NCI-H82 treated with DMSO at 0.1 percent for 48 hours (cell line): Measurements from ENCODE around the gene CCDC68.

Experiments
- DNase-seq: peaks from one replicate; lab custom pipeline; 2025; ENCODE audit not compliant: unreplicated experiment; lab: John Stamatoyannopoulos, UW

Gene CCDC68

DNA sequence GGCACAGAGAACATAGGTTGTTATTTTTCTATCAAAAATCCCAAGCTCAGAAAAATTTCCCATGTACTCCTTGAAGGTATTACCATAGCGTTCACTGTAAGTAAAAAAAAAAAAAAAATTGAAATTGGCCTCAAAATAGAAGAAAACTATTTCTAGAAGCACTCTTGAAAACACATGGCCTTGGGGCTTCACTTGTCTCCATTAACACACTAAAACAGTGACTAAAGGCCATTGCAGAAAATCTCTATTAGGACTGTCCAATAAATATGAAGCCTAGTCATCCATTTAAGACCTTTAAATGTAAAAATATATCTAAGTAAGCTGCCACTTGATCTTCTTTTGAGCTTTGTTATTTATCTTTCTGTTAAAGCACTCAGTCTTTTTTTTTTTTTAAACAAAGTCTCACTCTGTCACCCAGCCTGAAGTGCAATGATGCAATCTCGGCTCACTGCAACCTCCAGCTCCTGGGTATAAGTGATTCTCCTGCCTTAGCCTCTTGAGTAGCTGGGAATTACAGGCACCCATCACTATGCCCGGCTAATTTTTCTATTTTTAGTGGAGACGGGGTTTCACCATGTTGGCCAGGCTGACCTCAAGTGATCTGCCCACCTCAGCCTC is 35.8 kb downstream of the CCDC68 start:
- no peak for DNase-seq

DNA sequence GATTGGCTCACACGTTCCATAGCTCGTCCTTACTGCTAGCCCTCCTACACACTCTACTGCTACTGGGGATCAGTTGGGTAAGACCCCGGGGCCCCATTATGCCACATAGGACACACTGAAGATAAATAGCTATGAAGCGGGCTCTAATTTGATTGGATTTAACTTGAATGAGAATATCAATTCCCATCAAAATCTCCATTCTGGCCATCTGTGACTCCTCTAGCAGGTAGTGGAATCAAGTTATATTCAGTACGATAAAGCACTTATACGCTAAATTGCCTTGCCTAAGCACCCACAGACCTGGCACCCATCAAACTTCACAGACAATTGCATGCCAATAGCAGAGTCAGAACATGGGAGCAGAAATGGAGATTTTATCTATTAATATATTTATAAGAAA is 39.8 kb downstream of the CCDC68 start:
- DNase-seq, result no peak

DNA sequence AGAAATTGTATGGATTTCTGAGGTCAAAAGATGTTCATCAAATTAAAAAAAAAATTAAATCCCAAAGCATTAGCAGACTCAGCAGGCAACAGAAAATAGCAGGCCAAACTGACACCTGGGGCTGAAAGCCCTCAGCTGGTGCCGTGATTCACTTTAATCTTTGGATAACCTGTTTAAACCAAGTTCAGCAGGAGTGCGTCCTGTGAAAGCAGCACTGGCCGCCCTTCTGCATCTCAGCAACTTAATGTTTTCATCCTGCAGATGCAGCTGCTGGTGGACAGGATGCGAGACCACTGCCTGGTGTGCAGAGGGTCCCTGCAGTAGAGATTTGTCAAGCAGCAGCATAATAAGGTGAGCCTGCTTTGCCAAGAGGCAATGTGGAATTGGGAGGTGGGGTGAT is 41.2 kb downstream of the CCDC68 start:
- no peak for DNase-seq

DNA sequence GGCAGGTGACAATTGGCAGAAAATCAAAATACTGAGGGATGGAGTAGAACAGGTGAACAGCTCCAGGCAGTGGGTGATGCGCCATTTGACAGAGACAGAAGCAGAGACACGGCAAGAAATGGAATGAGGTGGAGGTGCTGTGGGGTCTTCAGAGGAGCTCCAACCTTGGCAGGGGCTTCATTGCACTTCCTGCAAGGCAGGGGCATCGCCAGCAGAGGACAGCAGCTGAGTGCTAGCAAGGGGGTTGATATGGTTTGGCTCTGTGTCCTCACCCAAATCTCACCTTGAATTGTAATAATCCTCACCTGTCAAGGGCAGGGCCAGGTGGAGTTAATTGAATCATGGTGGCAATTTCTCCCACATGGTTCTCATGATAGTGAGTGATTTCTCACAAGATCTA is 42.8 kb downstream of the CCDC68 start:
- DNase-seq, result no peak

DNA sequence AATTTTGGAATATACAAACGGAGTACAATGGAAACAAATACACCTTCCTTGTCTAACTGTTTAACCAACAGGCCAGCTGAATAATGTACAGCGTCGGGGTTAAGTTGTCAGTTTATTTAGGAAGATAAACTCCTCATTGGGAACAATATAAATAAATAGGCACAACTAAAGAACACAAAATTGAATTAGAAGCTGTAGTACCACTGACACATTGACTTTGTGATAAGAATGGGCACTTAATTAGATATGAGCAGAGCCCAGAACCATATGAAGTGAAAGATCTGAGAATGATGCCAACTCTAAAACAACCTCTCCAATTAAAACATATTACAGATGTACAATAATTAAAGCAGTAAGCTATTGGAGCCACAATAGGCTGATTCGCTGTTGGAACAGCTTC is 44.4 kb downstream of the CCDC68 start:
- DNase-seq, result no peak

DNA sequence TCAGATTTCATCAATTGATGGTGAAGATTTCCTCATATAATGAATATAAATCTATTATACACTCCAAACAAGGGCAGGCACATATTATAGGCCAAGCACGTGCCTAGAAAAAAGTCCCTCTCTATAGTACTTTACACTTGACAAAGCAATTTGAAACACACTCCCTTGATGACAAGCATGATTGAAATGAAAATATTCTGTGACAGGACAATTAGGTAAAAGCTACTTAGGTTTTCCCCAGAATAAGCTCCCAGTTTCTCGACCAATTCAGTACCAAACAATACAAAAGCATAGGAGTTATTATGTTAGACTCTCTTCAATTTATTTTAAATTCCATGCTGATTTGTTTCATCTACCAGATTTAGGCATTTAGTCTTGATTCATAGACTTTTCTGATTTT is 47.7 kb downstream of the CCDC68 start:
- DNase-seq, result no peak

DNA sequence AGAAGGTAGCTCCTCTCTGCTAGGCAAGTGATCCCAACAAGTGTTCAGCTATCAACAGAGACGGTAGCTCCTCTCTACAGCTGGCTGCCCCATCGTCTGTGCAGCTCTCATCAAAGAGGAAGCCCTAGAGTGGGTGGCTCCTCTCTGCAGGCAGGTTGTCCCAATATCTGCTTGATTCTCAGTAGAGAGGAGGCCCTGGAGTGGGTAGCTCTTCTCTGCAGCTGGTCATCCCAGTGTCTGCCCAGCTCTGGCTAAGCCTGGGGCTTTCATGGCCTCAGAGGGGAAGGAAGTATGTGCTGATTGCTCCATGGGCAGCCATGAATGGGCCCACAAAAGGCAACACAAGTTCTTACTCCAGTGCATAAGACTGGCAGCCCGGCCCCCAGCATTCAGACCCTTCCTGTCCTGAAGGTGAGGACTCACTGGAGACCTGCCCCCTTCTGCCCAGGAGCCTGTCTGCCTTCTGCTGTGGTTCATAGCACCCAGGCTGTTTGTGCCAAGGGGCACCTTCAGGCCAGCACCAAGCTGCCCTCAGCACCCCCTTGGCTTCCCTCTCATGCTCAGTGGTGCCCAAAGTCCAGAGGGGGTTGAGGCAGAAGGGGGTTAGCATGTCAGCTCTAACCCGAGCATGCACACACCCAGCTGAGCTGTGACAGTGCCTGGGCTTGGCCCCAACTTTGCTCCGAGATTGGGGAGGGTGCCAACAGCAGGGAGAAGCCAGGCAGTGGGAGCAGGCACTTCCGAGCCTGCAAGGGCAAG is 48.9 kb downstream of the CCDC68 start:
- DNase-seq, result no peak

DNA sequence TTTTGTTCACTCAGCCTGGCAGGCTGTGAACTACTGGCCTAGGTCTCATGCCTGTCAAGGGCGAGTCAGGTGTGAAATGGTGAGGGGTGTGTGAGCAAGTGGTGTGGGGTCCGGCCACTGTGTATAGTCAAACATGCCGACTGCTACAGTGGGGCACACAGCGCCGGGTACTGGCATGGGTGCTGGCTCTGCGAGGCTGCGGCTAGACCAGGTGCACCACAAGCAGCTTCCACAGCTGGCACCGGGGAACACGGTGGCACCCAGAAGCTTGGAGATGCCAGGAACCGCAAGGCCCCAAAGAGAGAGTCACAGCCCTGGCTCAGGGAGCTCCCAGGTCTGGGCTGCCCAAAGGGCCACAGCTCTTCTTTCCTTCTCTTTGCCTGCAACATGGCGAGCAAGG is 49.7 kb downstream of the CCDC68 start:
- no peak for DNase-seq

DNA sequence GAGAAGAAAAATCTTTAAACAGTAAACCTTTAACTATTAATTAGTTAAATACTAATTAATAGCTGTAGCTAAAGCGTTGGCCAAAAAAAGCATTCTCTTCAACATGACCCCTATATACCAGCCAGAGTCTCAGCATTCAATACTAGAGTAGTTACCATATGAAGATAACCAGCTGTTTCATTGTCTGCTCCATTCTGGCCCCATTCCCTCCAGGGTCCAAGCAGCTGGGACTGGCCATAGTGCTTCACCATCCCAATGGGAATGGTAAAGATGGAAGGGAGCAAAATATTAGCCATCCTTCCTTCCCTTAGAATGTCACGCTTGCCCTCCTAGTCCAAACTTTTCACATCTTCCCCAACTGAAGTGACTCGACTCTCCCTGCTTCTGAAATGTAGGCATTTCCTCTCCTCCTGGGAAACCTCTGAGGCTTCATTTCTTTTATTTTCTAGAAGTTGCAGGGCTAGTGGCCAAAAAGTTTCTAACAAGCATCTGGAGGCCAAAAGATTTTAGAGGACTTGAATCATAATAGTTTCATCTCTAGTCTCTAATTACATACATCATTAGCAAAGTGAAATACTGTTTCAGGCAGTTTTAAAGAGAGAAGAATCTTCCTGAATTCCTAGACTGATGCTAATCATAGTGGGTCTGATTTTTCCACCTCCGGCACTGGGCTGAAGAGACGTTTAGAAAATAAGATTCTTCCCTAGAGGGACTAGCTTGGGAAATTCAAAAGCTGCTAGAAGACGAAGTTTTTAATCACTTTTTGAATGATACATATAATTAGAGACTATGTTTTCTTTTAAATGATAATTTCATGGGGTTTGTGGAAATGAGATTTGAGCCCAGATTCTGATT is 52.7 kb downstream of the CCDC68 start:
- DNase-seq, result no peak

DNA sequence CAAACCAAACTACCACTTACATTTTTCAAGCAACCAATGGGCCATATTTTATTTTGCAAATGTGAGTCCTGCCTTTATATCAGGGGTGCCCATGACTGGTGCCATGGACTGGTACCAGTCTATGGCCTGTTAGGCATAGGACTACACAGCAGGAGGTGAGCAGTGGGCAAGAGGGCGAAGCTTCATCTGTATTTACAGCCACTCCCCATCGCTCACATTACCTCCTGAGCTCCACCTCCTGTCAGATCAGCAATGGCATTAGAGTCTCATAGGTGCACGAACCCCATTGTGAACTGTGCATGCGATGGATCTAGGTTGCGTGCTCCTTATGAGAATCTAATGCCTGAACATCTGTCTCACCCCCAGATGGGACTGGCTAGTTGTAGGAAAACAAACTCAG is 53.6 kb downstream of the CCDC68 start:
- DNase-seq, result no peak

DNA sequence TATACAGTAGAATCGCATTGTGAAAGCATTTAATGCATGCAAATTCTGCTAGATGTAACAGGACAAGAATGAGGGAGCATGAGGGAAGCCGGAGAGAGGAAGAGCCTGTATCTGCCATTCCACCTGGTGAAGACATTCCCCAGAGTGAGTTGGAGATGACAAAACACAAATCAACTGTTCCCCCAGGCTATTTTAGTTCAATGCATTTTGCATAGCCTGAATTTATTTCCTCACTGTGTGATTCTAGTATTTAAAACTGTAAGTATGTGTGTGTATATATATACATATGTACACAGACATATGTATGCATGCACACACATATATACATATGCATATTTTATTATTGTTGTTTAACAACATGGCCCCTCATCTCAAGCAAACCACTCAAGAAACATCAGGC is 54.7 kb downstream of the CCDC68 start:
- no peak for DNase-seq

DNA sequence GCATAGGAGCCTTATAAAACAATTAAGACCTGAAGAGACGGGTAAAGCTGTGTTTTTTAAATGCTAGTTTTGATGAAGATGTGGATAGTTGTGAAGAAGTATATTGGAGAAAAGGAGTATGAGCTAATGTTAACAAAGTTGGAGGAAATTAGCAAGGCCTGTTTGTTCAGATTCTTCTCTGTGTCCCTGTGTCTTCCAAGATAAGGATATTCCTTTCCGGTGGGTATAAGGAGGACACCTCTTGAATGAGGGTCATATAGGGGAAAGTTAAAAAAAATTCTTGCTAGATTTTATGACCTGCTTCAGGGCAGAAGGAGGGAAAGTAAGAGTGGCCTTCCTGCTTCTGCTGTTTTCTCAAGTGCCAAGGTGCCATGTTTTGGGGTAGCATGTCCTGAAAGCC is 59.0 kb downstream of the CCDC68 start:
- DNase-seq, result no peak

DNA sequence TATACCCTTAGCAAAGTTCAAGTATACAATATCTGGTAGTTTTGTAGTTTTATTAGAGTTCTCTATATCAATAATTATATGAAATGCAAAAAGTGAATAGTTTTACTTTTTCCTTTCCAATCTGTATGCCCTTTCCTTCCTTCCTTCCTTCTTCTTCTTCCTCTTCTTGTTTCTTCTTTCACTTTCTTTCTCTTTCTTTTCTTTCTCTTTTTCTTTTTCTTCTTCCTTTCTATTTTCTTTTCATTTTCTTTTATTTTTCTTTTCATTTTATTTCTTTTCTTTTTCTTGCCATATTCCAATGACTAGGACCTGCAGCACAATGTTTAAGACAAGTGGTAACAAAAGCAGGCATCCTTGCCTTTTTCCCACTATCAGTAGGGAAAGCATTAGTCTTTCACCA is 59.8 kb downstream of the CCDC68 start:
- DNase-seq, result no peak

DNA sequence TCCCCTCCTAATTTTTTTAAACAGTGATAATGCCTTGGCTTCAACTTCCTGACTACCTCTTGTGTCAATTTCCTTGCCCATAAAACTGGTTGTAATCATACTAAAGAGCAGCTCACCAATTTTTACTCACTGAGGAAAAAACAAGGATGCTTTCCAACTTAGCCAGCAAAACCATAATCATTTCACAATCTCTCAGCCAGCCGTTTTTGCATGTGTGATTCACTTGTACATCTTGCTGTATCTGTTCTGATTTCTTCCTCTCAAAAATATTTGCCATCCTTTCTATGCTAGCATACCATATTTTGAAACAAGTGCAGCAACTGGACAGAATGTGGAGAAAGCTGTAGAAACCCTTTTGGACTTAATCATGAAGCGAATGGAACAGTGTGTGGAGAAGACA is 70.3 kb downstream of the CCDC68 start:
- no peak for DNase-seq

DNA sequence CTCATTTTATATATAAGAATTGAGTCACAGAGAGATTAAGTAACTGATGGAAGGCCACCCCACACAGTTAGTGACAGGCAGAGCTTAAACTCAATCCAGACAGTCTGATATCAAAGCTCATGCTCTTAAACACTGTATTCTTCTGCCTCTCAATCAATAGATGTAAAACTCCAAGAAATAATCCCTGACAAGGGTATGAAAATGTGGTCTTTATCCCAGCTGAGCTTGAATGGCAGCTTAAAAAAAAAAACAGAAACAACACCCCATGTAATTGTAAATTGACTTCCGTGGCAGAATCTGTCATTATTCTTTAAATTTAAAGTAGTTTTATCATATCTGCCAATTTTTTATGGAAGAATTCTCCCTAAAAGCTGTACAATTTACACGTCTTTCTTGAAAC is 70.9 kb downstream of the CCDC68 start:
- no peak for DNase-seq

DNA sequence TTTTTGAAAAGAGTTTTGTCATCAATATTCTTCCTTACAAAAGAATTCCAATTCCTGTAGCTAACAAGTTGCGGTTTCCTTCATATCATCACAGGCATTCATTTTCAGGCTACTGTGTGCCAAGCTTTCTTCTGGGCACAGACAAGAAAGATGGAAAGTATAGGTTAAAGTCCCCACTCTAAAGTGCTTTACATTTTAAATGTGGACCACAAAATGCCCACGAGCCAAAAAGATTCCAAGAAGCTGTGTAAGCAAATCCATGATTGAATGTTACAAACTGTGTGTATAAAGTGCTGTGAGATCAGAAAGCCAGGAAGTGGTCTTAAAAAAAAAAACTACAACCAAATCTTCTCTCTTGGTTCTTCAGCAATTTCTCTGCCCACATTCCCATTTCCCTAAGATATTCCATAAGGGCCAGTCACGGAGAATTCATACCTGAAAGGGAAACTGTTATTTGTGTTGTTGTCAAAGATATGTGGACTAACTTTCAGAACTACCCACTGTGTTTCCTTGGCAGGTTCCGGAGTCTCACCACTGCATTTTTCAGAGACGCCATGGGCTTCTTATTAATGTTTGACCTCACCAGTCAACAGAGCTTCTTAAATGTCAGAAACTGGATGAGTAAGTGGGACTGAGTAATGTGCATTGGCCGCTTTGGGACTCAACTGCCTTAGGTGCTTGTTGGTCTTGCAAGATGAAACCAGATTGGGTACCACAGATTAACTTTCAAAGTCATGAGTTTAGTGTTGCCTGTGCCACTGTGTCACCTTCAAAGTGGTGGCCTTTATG is 75.3 kb downstream of the CCDC68 start:
- no peak for DNase-seq

DNA sequence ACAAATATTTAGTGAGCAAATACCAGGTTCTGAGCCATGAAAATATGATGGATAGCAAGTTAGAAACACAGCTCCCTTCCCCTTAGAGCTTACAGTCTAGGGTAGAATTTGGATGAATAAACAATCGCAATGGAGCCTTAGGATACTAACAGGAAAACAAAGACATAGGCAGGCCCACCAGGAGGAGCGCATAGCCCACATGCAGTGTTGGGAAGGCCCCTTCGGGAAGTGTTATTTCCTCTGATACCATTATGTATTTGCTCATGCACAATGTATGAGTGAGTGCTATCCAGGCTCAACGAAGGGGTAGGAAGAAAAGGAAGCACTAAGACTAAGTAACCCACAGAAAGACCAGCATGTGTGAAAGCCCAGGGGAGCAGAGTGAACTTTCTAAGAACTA is 76.9 kb downstream of the CCDC68 start:
- no peak for DNase-seq

DNA sequence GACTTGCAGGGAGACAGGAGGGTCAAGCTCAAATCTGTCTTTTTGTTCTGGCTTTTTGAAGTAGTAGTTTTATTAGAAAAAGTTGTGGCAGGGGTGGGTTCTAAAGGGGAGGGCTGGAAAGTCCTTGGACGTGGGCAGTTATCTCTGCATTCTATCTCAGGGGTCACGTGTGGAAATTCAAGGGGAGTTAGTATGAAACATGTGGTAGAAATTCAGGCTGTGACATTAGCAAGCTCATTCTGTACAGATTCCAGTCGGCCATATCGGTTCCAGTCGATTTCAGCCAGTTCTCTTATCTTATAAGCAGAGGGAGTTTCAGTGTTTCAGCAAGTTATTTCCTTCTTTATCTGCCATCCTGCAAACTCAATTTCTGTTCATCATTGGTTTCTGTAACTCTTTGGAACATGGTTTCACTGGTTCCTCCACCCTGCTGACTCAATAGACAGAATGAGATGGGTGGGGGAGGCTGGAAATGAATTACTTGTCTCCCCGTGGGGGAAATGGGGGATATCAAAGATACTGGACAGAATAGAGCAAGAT is 78.0 kb downstream of the CCDC68 start:
- DNase-seq, result no peak

DNA sequence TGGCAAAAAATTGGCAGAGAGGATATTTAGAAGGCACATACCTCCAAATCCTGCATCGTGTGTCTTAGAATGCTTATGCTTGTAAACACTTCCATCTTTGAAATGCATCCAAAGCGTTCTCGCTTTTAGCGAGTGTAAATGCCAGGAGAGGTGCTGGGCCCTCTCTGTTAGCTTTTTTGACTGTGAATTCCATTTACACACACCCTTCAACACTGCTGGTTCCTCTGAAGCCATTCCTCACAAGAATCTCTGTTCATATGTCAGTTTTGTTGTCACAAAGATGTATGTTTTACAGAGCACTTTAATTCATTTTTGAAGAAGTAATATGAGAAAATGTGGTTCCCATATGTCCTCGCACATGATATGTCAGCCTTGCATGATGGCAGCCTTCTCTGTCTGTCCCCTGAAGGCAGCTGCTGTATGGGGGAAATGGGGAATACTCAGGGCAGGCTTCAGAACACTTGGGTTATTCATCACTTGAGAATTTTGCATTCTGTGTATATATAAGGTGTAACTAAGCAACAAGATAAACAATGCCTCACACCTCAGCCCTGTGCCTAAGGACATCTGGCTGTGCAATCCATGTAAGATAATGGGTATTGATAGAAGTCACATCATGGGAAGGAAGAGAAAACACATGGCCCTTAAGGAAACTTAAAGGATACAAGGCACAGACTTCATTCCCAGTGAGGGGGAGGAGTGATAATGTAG is 78.7 kb downstream of the CCDC68 start:
- DNase-seq, result no peak

DNA sequence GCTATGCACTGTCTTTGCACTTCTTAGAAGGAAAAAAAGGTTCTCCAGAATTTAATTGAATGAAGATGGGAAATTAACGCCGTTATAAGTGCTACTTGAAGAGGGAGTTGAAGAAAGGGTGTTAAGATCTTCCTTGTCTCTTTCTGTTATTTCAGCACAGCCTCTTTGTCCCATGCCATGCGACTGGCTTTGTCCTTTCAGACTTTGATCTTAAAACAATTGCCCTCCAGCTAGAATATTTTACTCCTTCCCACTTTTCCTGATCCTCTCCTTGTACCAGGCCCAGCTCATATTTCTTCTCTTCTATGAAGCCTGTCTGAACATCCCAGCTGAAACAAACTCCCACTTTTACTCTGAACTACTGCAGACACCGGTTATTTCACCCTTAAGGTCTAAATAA is 79.6 kb downstream of the CCDC68 start:
- no peak for DNase-seq
